GM21423 (cell line): ENCODE results near the gene LIMD2.

Source experiments
- ATAC-seq: cut with Tn5 transposase; IDR thresholded peaks from one replicate; pipeline ENCODE4 v1.9.1; 2021; ENCODE audit warnings: mild to moderate bottlenecking, moderate library complexity; ENCODE audit not compliant: unreplicated experiment

LIMD2 gene

DNA sequence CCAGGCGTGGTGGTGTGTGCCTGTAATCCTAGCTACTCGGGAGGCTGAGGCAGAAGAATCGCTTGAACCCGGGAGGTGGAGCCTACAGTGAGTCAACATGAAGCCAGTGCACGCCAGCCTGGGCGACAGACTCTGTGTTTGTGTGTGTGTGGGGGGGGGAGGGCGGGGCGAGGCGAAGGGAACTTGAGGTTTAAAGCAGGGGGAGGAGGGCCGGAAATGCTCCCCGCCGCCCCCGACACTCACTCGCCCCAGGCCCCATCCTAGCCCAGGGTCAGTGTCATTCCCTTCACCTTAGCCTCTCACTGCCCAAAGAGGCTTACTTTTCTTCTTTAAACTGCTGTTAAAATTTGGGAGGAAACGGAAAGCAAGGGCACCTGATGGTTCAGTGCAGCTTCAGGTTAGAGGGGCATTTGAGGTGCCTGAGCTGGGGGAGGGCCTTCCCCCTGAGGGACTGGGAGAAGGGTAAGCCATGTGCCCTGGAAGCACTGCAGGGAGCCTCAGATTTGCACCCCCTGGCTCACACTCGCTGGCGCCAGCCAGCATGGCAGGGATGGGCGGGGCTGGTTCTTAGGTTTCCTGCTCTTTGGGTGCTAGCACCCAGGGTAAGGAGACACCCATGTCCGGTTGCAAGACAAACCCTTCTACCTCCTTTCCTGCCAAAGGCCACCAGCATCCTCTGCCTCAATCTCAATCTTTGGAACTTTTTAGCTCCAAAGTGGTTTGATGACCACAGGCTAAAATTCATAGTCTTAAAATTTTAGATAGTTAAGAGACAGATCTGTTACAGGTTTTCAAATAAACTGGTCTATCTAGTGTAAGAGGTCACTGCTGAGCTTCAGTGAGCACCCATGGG, 2.2 kb upstream of the LIMD2 start:
- ATAC-seq: no peak

DNA sequence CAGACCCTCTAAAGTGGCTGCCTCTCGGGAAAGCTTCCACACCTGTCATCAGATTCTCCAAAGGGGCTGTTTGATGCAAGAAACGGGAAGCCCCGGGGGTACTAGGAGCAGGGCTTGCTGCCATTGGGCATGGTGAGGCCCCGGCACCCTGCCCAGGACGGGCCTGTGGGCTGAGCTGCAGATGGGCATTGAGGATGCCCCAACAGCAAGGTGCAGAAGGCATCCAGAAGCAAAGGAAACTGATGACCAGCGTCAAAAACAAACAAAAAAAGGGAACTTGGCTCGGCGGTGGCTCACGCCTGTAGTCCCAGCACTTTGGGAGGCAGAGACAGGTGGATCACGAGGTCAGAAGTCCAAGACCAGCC, 1.5 kb upstream of the LIMD2 start:
- ATAC-seq: no peak

DNA sequence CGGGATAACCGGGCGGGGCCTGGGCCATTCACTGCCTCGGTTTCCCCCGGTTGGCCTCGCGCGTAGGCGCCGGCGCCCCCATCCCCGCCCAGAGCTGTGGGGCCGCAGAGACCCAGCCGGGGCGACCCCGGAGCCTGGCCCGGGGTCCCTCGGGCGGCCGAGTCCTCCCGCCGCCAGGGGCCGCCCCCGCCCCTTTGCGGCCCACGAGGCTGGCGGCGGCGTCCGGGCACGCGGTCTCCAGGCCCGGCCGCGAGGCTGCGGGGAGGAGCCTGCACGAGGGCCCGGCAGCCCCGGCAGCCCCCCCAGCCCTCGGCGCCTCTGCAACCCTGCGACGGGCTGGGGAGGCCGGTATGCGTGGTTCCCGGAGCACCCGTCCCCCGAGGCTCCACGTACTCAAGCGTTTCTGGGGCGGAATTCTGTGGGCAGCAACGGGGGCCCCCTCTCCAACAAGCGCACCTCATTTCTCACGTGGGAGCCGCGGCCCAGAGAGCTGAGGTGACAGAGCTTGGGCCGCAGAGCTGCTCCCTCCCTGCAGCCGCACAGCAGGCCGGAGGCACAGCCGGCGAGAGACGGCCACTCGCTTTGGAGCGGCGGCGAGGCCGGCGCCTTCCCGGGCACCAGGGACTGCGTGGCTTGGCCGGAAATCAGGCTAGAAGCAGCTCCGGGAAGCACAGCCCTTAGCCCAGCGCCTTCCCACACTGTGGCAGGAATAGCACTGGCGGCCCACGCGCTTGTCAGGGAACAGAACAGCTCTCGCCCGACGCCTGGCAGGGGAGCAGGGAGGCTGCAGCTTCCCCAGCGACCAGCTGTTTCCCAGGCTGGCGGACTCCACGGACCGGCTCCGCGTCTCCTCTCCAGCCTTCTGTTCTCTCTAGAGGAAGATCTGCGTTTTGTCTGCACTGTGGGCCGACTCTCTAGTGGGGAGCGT, 867 bp upstream of the LIMD2 start:
- ATAC-seq: peak; percentile 13

DNA sequence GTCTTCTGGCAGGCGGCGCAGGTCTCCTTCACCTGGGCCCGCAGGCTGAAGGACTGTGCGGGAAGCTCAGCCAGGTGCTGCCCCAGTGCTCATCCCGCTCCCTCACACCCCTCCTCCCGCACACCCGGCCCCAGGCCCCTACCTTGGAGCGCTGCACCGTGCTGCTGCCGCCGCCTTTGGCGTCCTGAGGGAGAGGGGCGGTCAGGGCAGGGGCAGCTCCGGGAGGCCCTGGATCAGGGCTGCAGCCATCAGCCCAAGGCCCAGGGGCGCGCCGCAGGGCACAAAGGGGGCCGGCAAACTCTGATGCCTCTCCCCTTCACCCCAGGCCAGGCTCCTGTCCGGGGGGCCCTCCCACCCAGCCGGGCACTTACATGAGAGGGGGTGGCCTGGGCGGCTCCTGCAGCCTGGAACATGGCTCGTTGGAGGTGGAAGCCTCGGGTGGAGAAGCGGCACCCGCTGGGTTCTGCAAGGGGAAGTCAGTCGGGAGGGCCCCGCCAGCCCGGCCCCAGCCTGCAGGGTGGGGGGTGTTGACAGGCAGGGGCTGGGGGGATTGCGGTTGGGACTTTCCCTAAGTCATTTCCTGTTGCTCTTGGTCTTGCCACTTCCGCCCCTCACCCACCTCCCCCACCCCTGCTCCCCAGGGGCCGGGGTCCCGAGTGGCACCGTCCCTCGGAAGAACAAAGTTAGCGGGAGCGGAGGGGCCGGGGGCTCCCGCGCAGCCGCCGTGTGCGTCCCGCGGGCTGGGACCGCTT, 863 bp downstream of the LIMD2 start:
- peak; percentile 31 for ATAC-seq

DNA sequence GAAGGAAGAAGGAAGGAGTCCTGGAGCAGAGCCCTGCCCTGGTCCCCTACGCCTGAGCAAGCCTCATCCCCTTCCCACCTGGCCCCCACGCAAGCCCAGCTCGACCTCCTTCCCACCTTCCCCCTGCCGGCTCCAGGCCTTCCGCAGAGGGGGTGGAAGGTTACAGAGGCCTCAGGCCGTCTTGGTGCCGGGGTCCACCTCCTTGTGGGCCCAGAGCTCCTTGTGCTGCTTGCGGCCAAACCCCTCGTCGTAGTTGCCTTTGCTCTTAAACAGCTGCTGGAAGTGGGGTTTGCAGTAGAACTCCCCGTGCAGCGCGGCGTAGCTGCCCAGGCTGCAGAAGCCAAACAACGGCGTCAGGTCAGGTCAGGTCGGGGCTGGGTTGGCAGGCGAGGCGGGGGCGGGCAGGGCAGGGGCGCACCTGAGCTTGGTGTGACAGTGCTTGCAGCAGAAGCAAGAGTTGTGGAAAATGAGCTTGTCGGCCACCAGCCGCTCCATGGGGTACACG, 1.5 kb downstream of the LIMD2 start:
- ATAC-seq: no peak

DNA sequence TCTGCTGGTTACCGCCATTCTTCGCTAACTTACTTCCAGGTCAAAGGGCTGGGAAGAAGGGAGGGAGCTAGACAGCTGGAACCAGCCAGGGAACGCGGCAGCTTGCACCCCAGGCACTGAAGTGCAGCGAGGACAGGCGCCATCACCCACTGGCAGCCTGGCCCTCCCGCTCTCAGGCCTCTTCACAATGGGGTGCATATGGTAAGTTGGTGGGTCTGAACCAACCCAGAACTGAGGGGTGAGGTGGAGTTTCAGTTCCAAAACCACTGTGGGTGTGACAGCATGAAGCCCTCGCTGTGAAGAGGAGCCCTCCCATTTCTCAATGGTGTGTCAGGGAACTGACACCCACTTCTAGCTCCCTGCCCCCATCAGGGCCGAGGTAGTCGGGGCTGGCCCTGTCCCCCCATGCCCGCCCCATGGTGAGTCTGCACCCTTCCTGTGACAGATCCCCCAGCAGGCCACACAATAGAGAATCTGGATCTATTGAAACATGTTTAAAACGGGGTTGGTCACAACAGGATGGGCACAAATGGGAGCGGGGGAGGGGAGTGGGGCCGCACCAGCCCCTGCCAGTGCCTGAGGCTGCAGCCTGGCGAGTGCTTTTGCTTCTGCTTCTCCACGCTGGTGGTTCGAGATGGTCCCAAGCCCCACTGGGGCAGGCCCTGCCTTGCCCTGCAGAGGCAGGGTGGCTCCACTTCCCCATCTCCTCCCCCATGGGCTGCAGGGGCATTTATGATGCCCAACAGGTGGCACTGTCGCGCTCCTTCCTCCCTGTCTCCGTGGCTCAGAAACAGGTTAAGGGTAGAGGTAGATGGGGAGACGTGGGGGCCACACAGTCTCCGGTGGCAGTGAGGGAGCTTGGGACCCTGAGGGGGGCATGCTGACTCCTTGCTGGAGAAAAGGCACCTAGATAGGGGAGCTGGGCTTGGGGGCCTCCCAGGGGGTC, 2.3 kb downstream of the LIMD2 start:
- ATAC-seq: peak; percentile 19

DNA sequence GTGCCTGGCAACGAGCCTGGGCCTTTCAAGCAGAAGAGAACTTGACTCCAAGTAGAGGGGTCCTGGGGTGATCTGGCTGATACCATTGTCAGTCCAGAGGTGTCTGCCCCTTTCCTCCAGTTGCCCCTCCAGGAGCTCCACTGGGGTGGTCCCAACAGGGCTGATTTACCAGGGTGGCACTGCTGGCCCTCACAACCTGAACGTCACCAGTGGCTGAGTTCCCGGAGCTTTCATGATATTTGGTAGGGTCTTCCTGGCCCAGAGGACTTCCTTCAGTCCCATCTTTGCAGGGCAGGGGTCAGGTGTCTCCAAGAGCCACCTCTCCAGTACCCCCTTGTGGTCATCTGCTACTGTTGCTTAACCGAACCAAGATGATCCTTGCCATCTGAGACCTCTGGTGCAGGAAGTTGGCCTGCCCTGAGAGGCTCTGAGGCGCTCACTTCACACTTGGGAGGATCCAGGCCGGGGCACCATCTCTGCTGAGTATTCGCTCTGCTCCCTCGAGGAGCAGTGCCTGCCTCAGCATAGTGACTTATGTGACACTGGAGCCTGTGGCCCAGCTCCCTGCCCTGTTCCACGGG, 3.5 kb downstream of the LIMD2 start:
- no peak for ATAC-seq

DNA sequence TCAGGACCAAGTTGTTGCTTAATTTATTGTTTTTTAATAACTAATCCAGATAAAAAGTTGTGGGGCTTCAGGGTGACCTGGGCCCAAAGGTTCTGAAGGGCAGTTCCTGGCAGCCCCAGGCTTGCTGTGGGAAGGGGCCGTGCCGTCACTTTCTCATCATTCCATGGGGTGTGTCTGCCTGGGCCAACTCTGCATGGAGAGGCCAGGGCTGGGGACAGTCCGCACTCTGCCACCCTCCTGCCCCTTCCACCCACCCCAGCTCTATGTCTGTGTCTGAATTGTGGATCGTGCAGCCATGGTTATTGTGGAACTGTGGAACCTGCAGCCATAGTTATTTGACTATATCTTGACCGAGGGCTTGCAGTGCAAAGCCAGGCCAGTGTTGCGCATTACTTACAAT, 4.0 kb downstream of the LIMD2 start:
- ATAC-seq: no peak

DNA sequence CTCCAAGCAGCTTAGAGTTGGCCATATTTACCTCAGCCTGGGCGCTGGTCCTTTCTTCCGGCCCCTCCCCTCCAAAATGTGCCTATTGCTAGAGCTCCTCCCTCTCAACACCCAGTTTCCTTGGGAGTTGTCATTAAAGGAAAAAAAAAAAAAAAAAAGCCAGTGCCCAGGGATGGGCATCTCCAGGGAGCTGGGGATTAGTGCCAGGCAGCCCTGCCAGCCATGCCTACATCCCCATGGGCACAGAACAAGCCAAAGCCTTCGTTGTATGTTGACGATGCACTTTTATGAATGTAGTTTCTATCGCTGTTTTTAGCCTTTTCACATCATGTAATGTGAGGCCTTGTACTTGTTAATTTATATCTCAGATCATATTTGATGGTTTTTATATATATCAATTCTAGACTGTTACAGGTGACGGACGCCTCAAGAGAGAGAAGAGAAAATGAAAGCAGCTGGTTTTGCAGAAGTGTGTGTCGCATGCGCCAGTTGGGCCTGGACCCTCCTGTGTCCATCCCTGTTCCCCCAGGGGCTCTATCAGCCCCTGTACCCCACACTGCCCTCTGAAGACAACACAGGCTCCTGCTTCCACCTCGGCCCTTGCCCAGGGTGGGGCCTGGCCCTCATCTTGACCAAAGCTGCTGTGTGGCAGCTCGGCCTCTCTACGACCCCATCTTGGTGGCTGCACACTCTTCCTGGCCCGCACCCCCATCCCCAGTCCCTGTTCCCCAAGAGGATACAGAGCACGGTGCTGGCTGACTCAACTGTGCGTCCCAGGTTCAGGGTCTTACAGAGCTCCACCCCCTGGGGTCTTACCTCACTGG, 4.8 kb downstream of the LIMD2 start:
- no peak for ATAC-seq

DNA sequence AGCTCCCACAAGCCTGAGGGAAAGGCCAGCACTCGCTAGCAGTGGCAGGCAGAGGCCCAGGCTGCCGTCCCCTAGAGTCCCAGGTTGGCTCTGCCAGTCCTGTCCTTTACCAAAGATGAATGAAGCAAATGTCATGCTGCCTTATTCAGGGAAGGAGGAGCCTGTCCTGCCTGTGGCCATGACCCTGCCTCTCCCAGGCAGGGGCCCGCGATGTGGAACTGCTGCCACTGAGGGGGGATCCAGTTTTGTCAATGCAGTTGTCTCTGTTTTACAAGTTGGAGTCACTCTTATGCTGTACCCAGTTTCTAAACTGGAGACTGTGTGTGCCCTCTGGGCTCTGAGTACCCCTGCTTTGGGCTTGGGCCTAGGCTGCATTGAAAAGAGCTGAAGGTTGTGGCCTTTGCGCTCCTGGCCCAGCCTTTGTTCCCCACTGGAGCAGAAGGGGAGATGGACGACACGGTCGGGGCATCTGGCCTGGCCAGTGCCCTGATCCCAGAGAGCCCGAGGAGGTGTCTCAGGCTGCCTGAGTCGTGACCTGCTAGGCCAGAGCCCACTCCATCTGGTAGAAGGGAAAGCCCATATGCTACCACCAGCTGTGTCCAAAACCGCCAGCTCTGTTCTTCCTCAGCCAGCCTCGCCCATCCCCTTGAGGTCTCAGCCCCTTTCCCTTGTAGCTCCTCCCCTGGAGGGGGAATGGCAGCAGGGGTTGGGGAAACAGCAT, 5.5 kb downstream of the LIMD2 start:
- ATAC-seq: no peak

DNA sequence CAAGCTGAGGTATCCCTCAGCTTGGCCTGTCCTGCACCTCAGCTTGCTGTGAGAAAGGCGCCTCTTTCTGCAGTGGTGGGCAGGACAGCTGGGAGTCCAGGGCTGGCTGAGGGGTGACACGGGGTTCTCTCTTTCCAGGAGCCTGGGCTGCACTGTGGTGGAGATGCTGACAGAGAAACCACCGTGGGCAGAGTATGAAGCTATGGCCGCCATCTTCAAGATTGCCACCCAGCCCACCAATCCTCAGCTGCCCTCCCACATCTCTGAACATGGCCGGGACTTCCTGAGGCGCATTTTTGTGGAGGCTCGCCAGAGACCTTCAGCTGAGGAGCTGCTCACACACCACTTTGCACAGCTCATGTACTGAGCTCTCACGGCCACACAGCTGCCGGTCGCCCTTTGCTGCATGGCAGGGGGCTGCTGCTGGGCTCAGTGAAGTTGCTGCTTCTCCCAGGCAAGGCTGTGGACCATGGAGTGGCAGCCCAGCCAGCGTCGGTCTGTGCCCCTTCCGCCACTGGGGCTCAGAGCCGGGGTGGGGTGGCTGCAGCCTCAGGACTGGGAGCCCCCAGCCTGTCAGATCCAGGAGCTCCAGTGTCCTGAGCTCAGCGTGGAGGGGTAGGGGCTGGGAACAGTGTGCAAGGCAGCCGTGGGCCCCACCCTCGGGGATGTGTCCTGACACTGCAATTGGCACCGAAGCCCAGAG, 6.4 kb downstream of the LIMD2 start:
- no peak for ATAC-seq

DNA sequence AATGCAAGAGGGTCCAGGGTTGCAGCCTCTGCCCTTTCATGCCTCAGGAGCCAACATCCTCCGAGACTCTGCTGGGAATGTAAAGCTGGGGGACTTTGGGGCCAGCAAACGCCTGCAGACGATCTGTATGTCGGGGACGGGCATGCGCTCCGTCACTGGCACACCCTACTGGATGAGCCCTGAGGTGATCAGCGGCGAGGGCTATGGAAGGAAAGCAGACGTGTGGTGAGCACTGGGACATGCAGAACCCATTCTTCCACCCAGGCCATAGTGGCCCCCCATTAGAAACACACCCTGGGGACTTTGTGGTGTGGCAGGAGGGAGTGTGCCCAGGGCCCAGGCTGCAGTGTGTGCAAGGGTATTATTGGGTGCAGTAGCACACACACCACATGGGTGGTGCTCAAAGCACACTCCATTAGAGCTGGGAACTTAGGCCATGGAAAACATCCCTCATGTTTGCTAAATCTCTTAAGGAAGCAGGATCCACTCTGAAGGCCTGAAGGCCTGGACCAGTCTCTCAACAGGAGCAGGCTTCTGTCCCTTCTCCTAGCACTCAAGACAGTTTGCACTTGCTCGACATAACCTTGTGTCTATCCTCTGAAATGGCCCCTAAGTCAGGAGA, 7.6 kb downstream of the LIMD2 start:
- no peak for ATAC-seq

DNA sequence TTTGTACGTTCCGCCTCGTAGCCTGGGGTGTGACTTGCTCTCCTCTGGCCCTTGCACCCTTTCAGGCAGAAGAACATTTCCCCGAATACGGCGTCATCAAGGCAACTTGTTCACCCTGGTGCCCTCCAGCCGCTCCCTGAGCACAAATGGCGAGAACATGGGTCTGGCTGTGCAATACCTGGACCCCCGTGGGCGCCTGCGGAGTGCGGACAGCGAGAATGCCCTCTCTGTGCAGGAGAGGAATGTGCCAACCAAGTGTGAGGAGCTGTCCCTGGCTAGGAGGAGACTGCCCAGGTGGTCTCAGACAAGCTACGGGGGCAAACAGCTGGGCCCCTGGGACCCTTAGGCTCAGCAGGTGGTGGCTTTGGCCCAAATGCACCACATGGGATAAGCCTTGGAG, 10.4 kb downstream of the LIMD2 start:
- no peak for ATAC-seq

DNA sequence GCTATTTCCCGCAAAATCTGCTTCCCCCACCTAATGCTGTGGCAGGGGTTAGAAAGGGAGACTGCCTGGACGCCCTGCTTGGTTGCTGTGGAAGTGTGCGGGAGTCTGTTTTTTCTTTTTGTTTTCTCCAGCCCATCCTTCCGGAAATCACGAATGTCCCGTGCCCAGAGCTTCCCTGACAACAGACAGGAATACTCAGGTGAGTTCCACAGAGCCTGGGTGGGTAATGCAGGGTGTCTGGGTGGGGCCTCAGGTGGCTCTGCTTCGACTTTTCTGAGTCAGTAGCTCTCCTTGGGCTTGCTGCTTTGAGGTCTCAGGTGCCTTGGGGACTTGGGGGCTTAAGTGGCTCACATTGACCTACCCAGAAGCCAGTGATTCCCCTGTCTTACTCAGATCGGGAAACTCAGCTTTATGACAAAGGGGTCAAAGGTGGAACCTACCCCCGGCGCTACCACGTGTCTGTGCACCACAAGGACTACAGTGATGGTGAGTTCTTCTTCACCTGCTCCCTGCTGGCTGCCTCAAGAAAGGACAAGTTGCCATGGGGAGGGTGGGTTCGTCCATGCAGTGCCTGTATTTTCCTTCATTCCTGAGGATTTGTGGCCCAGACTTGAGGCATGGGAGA, 11.4 kb downstream of the LIMD2 start:
- no peak for ATAC-seq

DNA sequence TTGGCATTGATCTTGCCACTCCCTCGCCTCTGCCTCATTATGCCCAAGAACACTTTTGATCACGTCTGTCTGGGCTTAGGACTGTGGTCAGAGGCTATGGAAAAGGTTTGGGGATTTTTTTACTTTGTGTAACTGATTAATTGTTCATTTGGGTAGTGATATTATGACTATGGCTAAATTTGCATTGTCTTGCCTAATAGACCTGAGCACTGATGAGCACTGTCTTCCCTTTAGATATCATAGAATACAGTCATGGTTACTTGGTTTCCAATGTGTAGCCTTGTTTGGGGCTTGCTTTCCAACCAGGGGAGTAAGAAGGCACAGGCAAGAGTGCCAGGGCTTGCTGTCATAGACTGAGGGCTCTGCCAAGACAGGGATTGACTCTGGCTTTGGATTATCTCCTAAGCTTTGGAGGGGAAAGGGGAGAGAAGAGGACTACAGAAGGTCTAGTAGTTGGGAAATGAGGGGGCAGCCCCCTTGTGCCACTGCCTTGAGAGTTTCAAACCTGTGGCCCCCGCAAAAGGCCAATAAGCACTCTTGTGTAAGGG, 13.7 kb downstream of the LIMD2 start:
- no peak for ATAC-seq

DNA sequence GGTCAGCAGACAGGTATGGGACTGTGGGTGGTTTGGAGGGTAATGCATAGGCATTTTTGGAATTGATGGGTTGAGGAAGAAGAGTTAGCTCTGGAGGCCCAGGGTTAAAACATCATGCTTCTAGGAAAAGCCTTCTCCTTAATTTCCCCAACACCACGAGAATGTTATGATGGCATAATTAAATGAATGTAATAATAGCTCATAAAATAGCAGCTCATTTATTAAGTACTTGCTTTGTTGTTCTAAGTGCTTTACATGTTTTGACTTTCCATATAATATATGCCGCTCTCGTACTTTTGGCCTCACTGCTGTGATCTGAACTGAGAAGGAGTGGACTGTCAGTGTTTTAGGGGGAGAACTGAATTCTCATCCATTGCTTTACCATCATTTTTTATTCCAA, 14.3 kb downstream of the LIMD2 start:
- ATAC-seq: no peak
